Pancreas (tissue), 10 donors: ENCODE measurements around the gene POLR1B. TPM values are rescaled to one million over a fixed set of nuclear protein-coding genes. Genes with fewer than 3 reads are reported as not detected.

Experiments
- ATAC-seq, 4 donors: fragments of 200-7000 bp; cut with Tn5 transposase; one replicate each; pipeline versions ENCODE4 v1.8.0 to v1.9.1; 2020; ENCODE audit warnings: mild to moderate bottlenecking in 4 of 4, moderate library complexity in 4 of 4
- DNase-seq, 6 donors: peaks; one replicate each; pipeline ENCODE4 v3.0.0-alpha.2; 2020
- FAIRE-seq: peaks from 2 replicates; lab custom pipeline; 2012; peaks lifted over from hg19 to GRCh38; lab: Jason Lieb, UNC
- H3K27ac ChIP-seq, 4 donors: fragments of 200-600 bp; sonication (generic); 1 replicate in 3 of 4; 2 replicates in 1 of 4; pipeline versions ENCODE4 v1.5.0 to v1.8.0; 2020
- H3K27me3 ChIP-seq, 4 donors: fragments of 200-600 bp; one replicate each; pipeline ENCODE4 v1.8.0; 2021
- H3K36me3 ChIP-seq, 3 donors: fragments of 200-600 bp; sonication (generic) in 1 of 3; one replicate each; pipeline versions ENCODE4 v1.5.0 to v1.8.0; 2020 to 2021
- H3K4me1 ChIP-seq, 3 donors: fragments of 200-600 bp; one replicate each; pipeline ENCODE4 v1.8.0; 2021
- H3K4me3 ChIP-seq, 4 donors: fragments of 200-600 bp; sonication (generic) in 2 of 4; one replicate each; pipeline versions ENCODE4 v1.5.0 to v1.8.0; 2020 to 2021
- H3K9me3 ChIP-seq, 4 donors: fragments of 200-600 bp; one replicate each; pipeline ENCODE4 v1.8.0; 2021
- WGBS, 2 donors: extraction: QIAGEN DNeasy Blood & Tissue Kit; methylation state at CpG; one replicate each; pipeline ENCODE4 v1.1.7; 2013; 5-methylcytosine and 5-hydroxymethylcytosine counted together
- intact Hi-C, 3 donors: fragments of 100-400 bp; cut with DNase I; formaldehyde crosslinking; loops; one replicate each; pipeline versions ENCODE4 v1.11.1 to v1.14.2; 2022
- polyA plus RNA-seq, 2 donors: library from polyadenylated mRNA; stranded (reverse); fragments of 200-250 nt; gene quantifications; one replicate each; pipeline ENCODE4 v1.2.3, GENCODE V29; 2013
- total RNA-seq, 6 donors: library from RNA; stranded (reverse); fragmentation: NEBNext Ultra II Directional in 4 of 6; extraction: Animal tissue kit (Norgen Biotek cat#: 25700) in 4 of 6; gene quantifications; one replicate each; pipeline versions ENCODE4 v1.2.1 to v1.2.4, GENCODE V29; 2021 to 2023
- TF ChIP-seq, protein P1 (sequence below), 4 donors: fragments of 200-600 bp; sonication (generic) in 3 of 4; IDR thresholded peaks; one replicate each; pipeline versions ENCODE4 v1.5.0 to v1.8.0; 2021; ENCODE audit warnings: antibody characterized with exemption in 4 of 4
- donor health status: healthy with polysubstance abuse.
- donor health status: DM: no; HTN: no; CAD: no; lungs with moderate emphysema.
- donor health status: DM: no; HTN: no; CAD: no.
- donor health status: control.
- donor health status: control.
- donor health status: Bipolar disorder and iron deficiency.
- donor health status: DM: yes; HTN: yes; CAD: no.
- donor health status: DM: no; HTN: no; CAD: no.
- donor health status: DM: no; HTN: no; CAD: no.
- donor health status: DM: yes; HTN: yes; CAD: no.

The POLR1B gene
- total and polyA plus RNA-seq, 8 donors: 5.5 to 16.9 (median 11.2) TPM

DNA sequence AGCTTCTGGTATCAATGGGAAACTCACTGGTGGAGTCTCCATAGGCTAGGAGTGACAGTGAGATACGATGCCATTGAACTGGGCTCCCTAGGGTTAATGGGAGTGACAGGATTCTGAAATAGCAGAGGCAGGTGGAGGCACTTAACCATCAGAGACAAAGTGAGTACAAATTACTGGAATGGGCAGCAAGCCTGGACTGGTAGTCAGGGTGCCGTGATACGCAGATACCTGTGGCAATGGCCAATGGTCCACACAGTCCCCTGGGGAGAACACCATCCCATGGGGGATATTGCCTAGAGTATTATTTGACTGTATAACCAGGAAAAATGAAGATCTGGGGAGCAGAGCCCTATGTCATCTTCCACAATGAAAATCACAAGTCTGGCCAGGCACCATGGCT is 59.5 kb downstream of the POLR1B start:
- no peak for ATAC-seq
- H3K9me3 ChIP-seq: no peaks in the 10 kb centered on the region
- no peak overlapping the region for H3K4me3 ChIP-seq
- intact Hi-C loops: no loop called here
- no peaks in the 10 kb centered on the region for H3K27me3 ChIP-seq
- FAIRE-seq: no peak
- H3K27ac ChIP-seq: no peak overlapping the region
- TF ChIP-seq, protein P1, sequence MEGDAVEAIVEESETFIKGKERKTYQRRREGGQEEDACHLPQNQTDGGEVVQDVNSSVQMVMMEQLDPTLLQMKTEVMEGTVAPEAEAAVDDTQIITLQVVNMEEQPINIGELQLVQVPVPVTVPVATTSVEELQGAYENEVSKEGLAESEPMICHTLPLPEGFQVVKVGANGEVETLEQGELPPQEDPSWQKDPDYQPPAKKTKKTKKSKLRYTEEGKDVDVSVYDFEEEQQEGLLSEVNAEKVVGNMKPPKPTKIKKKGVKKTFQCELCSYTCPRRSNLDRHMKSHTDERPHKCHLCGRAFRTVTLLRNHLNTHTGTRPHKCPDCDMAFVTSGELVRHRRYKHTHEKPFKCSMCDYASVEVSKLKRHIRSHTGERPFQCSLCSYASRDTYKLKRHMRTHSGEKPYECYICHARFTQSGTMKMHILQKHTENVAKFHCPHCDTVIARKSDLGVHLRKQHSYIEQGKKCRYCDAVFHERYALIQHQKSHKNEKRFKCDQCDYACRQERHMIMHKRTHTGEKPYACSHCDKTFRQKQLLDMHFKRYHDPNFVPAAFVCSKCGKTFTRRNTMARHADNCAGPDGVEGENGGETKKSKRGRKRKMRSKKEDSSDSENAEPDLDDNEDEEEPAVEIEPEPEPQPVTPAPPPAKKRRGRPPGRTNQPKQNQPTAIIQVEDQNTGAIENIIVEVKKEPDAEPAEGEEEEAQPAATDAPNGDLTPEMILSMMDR (IDR thresholded peaks at IDR 0.05): no peak
- peaks cover 0 to 5% (median 0%) of the 10 kb centered on the region in 3 donors for H3K4me1 ChIP-seq
- no peaks in the 10 kb centered on the region for H3K36me3 ChIP-seq
- 94% methylated on average over 3 of the region's 3 CpGs for whole genome bisulfite sequencing, 2 donors
- DNase-seq: no peak

DNA sequence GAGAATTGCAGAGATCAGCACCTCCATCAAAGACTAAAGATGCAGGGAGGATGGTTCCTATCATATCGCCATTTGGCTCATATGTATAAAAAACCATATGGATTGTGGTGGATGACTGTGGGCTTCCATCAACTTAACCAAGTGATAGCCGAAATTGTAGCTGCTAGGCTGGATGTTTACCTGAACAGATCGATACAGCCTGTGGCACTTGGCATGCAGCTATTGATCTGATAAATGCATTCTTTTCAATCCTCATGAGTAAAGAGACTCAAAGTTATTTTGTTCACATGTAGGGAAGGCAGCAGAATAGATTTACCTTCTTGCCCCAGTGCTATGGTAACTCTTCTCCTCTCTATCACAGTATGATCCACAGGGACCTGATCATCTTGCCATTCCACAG is 60.7 kb downstream of the POLR1B start:
- 36 to 48% methylated on average over 3 of the region's 3 CpGs for WGBS, 2 donors
- no peak for FAIRE-seq
- intact Hi-C loops: no loop called here
- no peak overlapping the region for H3K27ac ChIP-seq
- DNase-seq: no peak
- no peaks in the 10 kb centered on the region for H3K9me3 ChIP-seq
- peaks cover 0 to 5% (median 0%) of the 10 kb centered on the region in 3 donors for H3K4me1 ChIP-seq
- H3K27me3 ChIP-seq: no peaks in the 10 kb centered on the region
- ATAC-seq: peak in 1 of 4 donors; percentile 29
- H3K4me3 ChIP-seq: no peak overlapping the region
- TF ChIP-seq, protein P1 (IDR thresholded peaks at IDR 0.05): no peak
- H3K36me3 ChIP-seq: no peaks in the 10 kb centered on the region

DNA sequence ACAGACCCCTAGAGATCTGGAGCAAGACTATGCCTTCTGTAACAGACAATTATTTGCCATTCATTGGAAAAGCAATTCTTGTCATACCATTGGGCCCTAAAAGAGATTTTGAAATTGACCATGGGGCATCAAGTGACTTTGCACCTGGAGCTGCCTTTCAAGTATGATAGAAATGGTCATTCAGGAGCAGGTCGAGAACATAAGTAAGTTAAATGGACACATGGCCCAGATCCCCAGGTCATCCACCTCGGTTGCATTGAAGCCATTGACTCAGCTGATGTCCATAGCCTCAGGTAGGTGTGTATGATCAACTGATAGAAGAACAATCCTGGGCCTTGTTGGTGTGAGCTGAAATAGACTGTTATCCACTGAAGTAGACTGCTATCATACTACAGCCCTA is 61.5 kb downstream of the POLR1B start:
- no peak for DNase-seq
- WGBS, 2 donors: 71 to 86% methylated on average over 2 of the region's 2 CpGs

DNA sequence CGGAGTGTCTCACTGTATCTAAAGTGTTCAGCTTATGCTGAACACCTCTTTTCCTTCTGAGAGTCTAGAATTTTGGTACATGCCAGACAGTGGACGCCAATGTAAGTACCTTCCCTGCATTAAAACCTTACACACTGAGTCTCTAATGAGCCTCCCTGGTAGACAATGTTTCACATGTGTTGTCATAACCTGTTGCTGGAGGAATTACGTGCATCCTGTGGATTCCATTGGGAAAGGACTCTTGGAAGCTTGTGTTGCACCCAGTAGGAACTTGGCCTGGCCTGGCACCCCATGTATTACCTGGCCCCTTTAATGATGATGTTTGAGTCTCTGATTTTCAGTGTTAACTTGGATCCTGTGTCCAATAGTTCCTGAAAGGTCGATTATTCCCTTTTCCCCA is 62.7 kb downstream of the POLR1B start:
- TF ChIP-seq, protein P1 (IDR thresholded peaks at IDR 0.05): no peak
- DNase-seq (no peak), FAIRE-seq (no peak), ATAC-seq (no peak)
- Histone ChIP-seq H3K4me1 (peaks cover 0 to 2% (median 0%) of the 10 kb centered on the region in 3 donors), H3K27me3 (no peaks in the 10 kb centered on the region), H3K9me3 (no peaks in the 10 kb centered on the region), H3K4me3 (no peak overlapping the region), H3K36me3 (no peaks in the 10 kb centered on the region), H3K27ac (no peak overlapping the region)
- intact Hi-C loops: loop anchor here in 1 of 3 donors (5.0 kb wide), 1 partner anchor 122 kb away; no protein-coding TSS in a partner anchor
- 72 to 76% methylated on average over 4 of the region's 4 CpGs for WGBS, 2 donors

More for the DNA sequence above, 61.5 kb downstream of the POLR1B start:
- Histone ChIP-seq H3K27ac (no peak overlapping the region), H3K27me3 (no peaks in the 10 kb centered on the region), H3K36me3 (no peaks in the 10 kb centered on the region), H3K9me3 (no peaks in the 10 kb centered on the region), H3K4me1 (peaks cover 0 to 5% (median 0%) of the 10 kb centered on the region in 3 donors), H3K4me3 (no peak overlapping the region)
- intact Hi-C loops: no loop called here
- FAIRE-seq (no peak), ATAC-seq (no peak)
- TF ChIP-seq, protein P1 (IDR thresholded peaks at IDR 0.05): no peak

DNA sequence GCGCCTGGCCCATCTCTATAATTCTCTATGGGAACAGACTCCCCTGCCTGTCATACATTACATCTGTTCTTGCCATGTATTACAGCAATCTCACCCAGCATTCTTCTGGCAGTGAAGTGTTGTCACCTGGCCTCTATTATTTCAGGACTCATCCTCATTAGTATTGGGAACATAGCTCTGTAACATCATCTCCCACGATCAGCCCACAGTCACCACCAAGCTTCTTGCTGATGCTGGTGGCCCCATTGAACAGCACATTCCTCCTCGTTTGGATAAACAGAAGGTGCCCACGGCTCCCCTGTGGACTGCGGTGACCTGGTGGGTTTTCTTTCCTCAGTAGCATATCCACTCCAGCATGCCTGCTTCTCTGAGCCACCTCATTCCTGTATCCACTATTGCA is 63.7 kb downstream of the POLR1B start:
- ATAC-seq (no peak), FAIRE-seq (no peak), DNase-seq (peak in 1 of 6 donors; percentile 4)
- Histone ChIP-seq H3K36me3 (no peaks in the 10 kb centered on the region), H3K27ac (no peak overlapping the region), H3K9me3 (no peaks in the 10 kb centered on the region), H3K4me1 (no peaks in the 10 kb centered on the region), H3K4me3 (no peak overlapping the region), H3K27me3 (no peaks in the 10 kb centered on the region)
- intact Hi-C loops: loop anchor here in 1 of 3 donors (5.0 kb wide), 1 partner anchor 121 kb away; no protein-coding TSS in a partner anchor
- 84 to 91% methylated on average over 5 of the region's 5 CpGs for WGBS, 2 donors
- TF ChIP-seq, protein P1 (IDR thresholded peaks at IDR 0.05): no peak
